ENCODE results near the gene ARHGEF16. TPM values are rescaled to one million over a fixed set of nuclear protein-coding genes. Genes with fewer than 3 reads are reported as not detected.

Gene ARHGEF16
- total RNA-seq, 1 donor from 2014 or later, result 33.0 TPM

DNA sequence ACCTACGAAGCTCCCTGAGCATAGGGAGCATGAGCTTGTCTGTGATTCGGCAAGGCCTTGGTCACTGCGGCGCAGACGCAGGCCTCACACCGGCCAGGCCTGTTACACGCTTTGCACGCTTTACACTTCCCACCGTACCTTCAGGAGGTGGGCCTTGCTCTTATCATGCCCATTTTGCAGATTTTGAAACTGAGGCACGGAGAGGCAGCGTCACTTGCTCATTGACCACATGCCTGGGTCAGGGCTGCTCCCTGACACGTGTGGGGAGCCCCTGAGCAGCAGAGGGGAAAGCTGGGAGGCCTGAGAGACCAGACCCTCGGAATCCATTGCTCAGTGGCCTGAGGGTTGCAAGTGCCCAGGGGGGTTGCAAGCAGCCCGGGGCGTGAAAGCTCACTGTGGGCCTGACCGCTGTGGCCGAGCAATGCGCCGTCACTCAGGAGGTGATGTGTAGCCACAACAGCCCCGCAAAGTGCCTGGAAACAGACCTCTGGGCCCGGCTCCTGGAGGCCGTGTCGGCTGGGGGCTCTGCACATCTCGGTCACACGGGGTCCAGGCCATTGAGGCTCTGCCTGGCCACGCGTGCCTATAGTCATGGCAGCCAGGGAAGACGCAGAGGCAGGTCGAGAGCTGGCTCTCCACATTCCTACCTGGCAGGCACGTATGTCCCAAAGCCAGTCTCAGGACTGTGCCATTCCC is 6.9 kb downstream of the ARHGEF16 start:
- Histone ChIP-seq H3K27me3 (ENCODE audit: control insufficient read depth, insufficient read depth, low read length) (no peaks in the 10 kb centered on the region), H3K4me3 (ENCODE audit: low read depth, low read length) (no peak overlapping the region), H3K36me3 (ENCODE audit: control insufficient read depth, insufficient read depth, low read length) (no peaks in the 10 kb centered on the region)
- no peak for TF ChIP-seq CTCF (IDR thresholded peaks at IDR 0.05; ENCODE audit: insufficient read depth, low read length, poor library complexity, severe bottlenecking)
- no peak for DNase-seq (ENCODE audit: low read depth)

- H3K27me3 ChIP-seq (ENCODE audit: control insufficient read depth, insufficient read depth, low read length), result no peaks in the 10 kb centered on the region
- no peak for TF ChIP-seq CTCF (IDR thresholded peaks at IDR 0.05; ENCODE audit: insufficient read depth, low read length, poor library complexity, severe bottlenecking)
- H3K36me3 ChIP-seq (ENCODE audit: control insufficient read depth, insufficient read depth, low read length), result no peaks in the 10 kb centered on the region
- no peak overlapping the region for H3K4me3 ChIP-seq (ENCODE audit: low read depth, low read length)
- no peak for DNase-seq (ENCODE audit: low read depth)
Measured at GRCh38 chr1:3461934-3462275, 7.4 kb downstream of the ARHGEF16 start.

DNA sequence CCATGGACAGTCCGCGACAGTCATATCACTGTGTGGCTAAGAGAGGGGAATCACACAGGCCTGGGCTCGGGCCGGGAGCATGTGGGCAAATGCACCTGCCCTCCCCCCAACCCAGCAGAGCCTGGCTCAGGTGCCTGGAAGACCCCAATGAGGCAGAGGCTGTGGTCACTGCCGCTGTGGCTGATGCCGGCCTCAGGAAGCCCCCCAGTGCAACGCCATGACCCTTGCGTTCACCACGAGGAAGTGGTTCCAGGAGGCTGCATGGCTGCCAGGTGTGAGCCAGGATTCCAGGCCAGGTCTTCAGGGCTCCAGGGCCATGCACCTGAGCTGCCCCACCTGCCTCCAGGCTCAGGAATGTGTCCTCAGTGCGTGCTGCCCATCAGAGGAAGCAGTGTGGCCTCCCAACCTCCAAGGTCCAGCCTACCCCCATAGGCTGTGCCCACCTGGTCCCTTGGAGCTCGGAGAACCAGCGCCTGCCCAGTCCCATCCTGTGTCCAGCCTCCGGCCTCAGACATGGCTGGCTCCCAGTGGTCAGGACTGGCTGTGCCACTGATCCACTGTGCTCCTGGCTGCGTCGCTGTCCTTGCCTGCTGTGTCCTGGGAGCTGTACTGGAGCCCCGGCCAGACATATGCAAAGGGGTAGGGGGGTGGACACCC is 8.0 kb downstream of the ARHGEF16 start:
- Histone ChIP-seq H3K4me3 (ENCODE audit: low read depth, low read length) (no peak overlapping the region), H3K27me3 (ENCODE audit: control insufficient read depth, insufficient read depth, low read length) (no peaks in the 10 kb centered on the region), H3K36me3 (ENCODE audit: control insufficient read depth, insufficient read depth, low read length) (no peaks in the 10 kb centered on the region)
- TF ChIP-seq CTCF (IDR thresholded peaks at IDR 0.05; ENCODE audit: insufficient read depth, low read length, poor library complexity, severe bottlenecking), result no peak
- no peak for DNase-seq (ENCODE audit: low read depth)

DNA sequence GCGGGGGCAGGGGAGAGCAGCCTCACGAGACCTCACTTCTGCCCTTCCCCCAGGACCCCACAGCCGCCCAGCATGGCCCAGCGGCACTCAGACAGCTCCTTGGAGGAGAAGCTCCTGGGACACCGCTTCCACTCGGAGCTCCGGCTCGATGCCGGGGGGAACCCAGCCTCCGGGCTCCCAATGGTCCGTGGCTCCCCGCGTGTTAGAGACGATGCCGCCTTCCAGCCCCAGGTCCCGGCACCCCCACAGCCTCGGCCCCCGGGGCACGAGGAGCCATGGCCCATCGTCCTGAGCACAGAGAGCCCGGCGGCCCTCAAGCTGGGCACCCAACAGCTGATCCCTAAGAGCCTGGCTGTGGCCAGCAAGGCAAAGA is 8.5 kb downstream of the ARHGEF16 start:
- no peak overlapping the region for H3K4me3 ChIP-seq (ENCODE audit: low read depth, low read length)
- H3K27me3 ChIP-seq (ENCODE audit: control insufficient read depth, insufficient read depth, low read length), result no peaks in the 10 kb centered on the region
- H3K36me3 ChIP-seq (ENCODE audit: control insufficient read depth, insufficient read depth, low read length), result no peaks in the 10 kb centered on the region
- TF ChIP-seq CTCF (IDR thresholded peaks at IDR 0.05; ENCODE audit: insufficient read depth, low read length, poor library complexity, severe bottlenecking), result no peak
- DNase-seq (ENCODE audit: low read depth), result no peak

DNA sequence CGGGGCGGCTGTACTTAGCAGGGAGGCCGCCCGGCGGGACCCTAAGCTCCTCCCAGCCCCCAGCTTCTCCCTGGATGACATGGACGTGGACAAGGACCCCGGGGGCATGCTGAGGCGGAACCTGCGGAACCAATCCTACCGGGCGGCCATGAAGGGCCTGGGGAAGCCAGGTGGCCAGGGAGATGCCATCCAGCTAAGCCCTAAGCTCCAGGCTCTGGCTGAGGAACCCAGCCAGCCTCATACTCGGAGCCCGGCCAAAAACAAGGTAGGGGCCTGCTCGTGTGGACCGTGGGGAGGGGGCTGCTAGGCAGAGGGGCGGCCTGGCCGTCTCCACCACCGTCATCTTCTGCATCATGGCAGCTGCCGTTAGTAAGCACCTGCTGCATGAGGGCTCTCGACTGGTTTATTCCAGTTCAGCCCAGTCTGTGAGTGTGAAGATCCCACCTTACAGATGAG is 9.0 kb downstream of the ARHGEF16 start:
- TF ChIP-seq CTCF (IDR thresholded peaks at IDR 0.05; ENCODE audit: insufficient read depth, low read length, poor library complexity, severe bottlenecking), result no peak
- no peaks in the 10 kb centered on the region for H3K36me3 ChIP-seq (ENCODE audit: control insufficient read depth, insufficient read depth, low read length)
- no peaks in the 10 kb centered on the region for H3K27me3 ChIP-seq (ENCODE audit: control insufficient read depth, insufficient read depth, low read length)
- DNase-seq (ENCODE audit: low read depth), result no peak
- H3K4me3 ChIP-seq (ENCODE audit: low read depth, low read length), result no peak overlapping the region
